A549 treated with AZD2906 at 1 μM for 4 hours (cell line): ENCODE data around the gene TNFAIP8L2. TPM values are rescaled to one million over a fixed set of nuclear protein-coding genes. Genes with fewer than 3 reads are reported as not detected.

ENCODE experiments used
- total RNA-seq: library from RNA; stranded (reverse); fragments of 200-300 nt; extraction: Qiagen RNA extraction; gene quantifications from 5 replicates; pipeline ENCODE4 v1.2.3, GENCODE V29; 2022

Gene TNFAIP8L2
- not detected in 5 replicates for total RNA-seq

GRCh38 chr1:151156515-151156819, at the start of gene TNFAIP8L2:
TSS of gene TNFAIP8L2 (plus strand) at chr1:151156649. CDS start at chr1:151158698, 2,049 bp downstream.

GRCh38 chr1:151146412-151147131, 9.9 kb upstream of the TNFAIP8L2 start, which contains the start of gene SEMA6C:
TSS of gene SEMA6C (minus strand) at chr1:151146631. CDS start at chr1:151142621, 4,010 bp downstream.

GRCh38 chr1:151165738-151166504, 9.5 kb downstream of the TNFAIP8L2 start, which contains the start of the genes LYSMD1 and SCNM1:
TSS of gene LYSMD1 (minus strand) at chr1:151165902. CDS start at chr1:151165258, 644 bp downstream.
TSS of gene SCNM1 (plus strand) at chr1:151166144. CDS start at chr1:151166153, 9 bp downstream.

GRCh38 chr1:151175863-151176262, 19.4 kb downstream of the TNFAIP8L2 start, which contains the start of gene TMOD4:
TSS of gene TMOD4 (minus strand) at chr1:151175981. CDS start at chr1:151174875, 1,106 bp downstream.

GRCh38 chr1:151189637-151190445, 33.4 kb downstream of the TNFAIP8L2 start, which contains the start of gene VPS72:
TSS of gene VPS72 (minus strand) at chr1:151190197. CDS start at chr1:151190121, 76 bp downstream.

GRCh38 chr1:151198254-151199127, 42.0 kb downstream of the TNFAIP8L2 start, which contains the start of gene PIP5K1A:
TSS of gene PIP5K1A (plus strand) at chr1:151198552. CDS start at chr1:151198997, 445 bp downstream.

Other genes starting within 250 kb of the TNFAIP8L2 start
- 20.7 to 23.2 TPM (median 21.6 TPM) in 5 replicates for gene SETDB1, start 230.3 kb upstream of the TNFAIP8L2 start, total RNA-seq
- 230 to 240 TPM (median 231 TPM) in 5 replicates for gene CERS2, start 181.8 kb upstream of the TNFAIP8L2 start, total RNA-seq
- 0.56 to 1.0 TPM (median 0.72 TPM) in 5 replicates for gene ANXA9, start 174.4 kb upstream of the TNFAIP8L2 start, total RNA-seq
- 2.4 to 3.5 TPM (median 3.1 TPM) in 5 replicates for gene MINDY1, start 149.7 kb upstream of the TNFAIP8L2 start, total RNA-seq
- gene PRUNE1, start 148.2 kb upstream of the TNFAIP8L2 start, total RNA-seq: 12.1 to 17.8 TPM (median 16.5 TPM) in 5 replicates
- gene BNIPL, start 120.1 kb upstream of the TNFAIP8L2 start, total RNA-seq: 0.04 to 0.16 TPM (median 0.15 TPM) in 5 replicates
- gene C1orf56, start 108.9 kb upstream of the TNFAIP8L2 start, total RNA-seq: 5.4 to 7.8 TPM (median 6.7 TPM) in 5 replicates
- gene CDC42SE1, start 97.0 kb upstream of the TNFAIP8L2 start, total RNA-seq: 74.5 to 87.3 TPM (median 78.1 TPM) in 5 replicates
- 12.0 to 14.2 TPM (median 13.9 TPM) in 5 replicates for gene MLLT11, start 96.3 kb upstream of the TNFAIP8L2 start, total RNA-seq
- 2.5 to 3.3 TPM (median 2.9 TPM) in 5 replicates for gene GABPB2, start 85.9 kb upstream of the TNFAIP8L2 start, total RNA-seq
- gene SEMA6C, start 10.0 kb upstream of the TNFAIP8L2 start, total RNA-seq: 1.2 to 2.4 TPM (median 1.8 TPM) in 5 replicates
- 5.1 to 7.6 TPM (median 5.9 TPM) in 5 replicates for gene LYSMD1, start 9.3 kb downstream of the TNFAIP8L2 start, total RNA-seq
- gene SCNM1, start 9.5 kb downstream of the TNFAIP8L2 start, total RNA-seq: 44.2 to 52.2 TPM (median 45.8 TPM) in 5 replicates
- gene TMOD4, start 19.3 kb downstream of the TNFAIP8L2 start, total RNA-seq: 0.24 to 0.29 TPM (median 0.28 TPM) in 3 of 5 replicates, not detected in the others
- gene VPS72, start 33.5 kb downstream of the TNFAIP8L2 start, total RNA-seq: 45.3 to 64.3 TPM (median 46.2 TPM) in 5 replicates
- gene PIP5K1A, start 41.9 kb downstream of the TNFAIP8L2 start, total RNA-seq: 49.3 to 62.2 TPM (median 52.8 TPM) in 5 replicates
- gene PSMD4, start 98.1 kb downstream of the TNFAIP8L2 start, total RNA-seq: 156 to 191 TPM (median 190 TPM) in 5 replicates
- gene ZNF687, start 125.7 kb downstream of the TNFAIP8L2 start, total RNA-seq: 12.3 to 15.7 TPM (median 13.9 TPM) in 5 replicates
- 23.7 to 25.2 TPM (median 24.4 TPM) in 5 replicates for gene PI4KB, start 170.8 kb downstream of the TNFAIP8L2 start, total RNA-seq
- gene RFX5, start 190.6 kb downstream of the TNFAIP8L2 start, total RNA-seq: 18.1 to 21.5 TPM (median 20.6 TPM) in 5 replicates
- gene SELENBP1, start 216.1 kb downstream of the TNFAIP8L2 start, total RNA-seq: 6.4 to 8.5 TPM (median 7.8 TPM) in 5 replicates
- gene PSMB4, start 242.9 kb downstream of the TNFAIP8L2 start, total RNA-seq: 352 to 444 TPM (median 418 TPM) in 5 replicates